22Rv1 (cell line): Measurements from ENCODE around the gene NPB.

Experiments
- H3K27ac ChIP-seq: fragments of 450-650 bp; 2 replicates; pipeline ENCODE4 v1.5.1; 2017
- ZFX ChIP-seq: fragments of 450-650 bp; IDR thresholded peaks from 2 replicates; pipeline ENCODE4 v1.6.1; 2017; ENCODE audit warnings: antibody characterized with exemption, borderline replicate concordance
- TF ChIP-seq, protein P1 (sequence below): fragments of 450-650 bp; IDR thresholded peaks from 2 replicates; pipeline ENCODE4 v1.5.1; 2017; ENCODE audit warnings: mild to moderate bottlenecking

Gene NPB

GRCh38 chr17:81916234-81917001 lies 14.4 kb downstream of the NPB start:
- TF ChIP-seq, protein P1, sequence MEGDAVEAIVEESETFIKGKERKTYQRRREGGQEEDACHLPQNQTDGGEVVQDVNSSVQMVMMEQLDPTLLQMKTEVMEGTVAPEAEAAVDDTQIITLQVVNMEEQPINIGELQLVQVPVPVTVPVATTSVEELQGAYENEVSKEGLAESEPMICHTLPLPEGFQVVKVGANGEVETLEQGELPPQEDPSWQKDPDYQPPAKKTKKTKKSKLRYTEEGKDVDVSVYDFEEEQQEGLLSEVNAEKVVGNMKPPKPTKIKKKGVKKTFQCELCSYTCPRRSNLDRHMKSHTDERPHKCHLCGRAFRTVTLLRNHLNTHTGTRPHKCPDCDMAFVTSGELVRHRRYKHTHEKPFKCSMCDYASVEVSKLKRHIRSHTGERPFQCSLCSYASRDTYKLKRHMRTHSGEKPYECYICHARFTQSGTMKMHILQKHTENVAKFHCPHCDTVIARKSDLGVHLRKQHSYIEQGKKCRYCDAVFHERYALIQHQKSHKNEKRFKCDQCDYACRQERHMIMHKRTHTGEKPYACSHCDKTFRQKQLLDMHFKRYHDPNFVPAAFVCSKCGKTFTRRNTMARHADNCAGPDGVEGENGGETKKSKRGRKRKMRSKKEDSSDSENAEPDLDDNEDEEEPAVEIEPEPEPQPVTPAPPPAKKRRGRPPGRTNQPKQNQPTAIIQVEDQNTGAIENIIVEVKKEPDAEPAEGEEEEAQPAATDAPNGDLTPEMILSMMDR = no peak
- TF ChIP-seq ZFX = no peak
- peak overlapping the region; percentile 74 for H3K27ac ChIP-seq

- H3K27ac ChIP-seq = peak within 1 kb of the TSS; percentile 74
- TF ChIP-seq, protein P1 = peak; percentile 15
- TF ChIP-seq ZFX = no peak
Measured at GRCh38 chr17:81917565-81918332, 15.7 kb downstream of the NPB start, which contains the start of gene SIRT7. Gene SIRT7, minus strand, starts transcription at chr17:81918176. Its CDS starts 45 bp downstream, at chr17:81918131.

DNA sequence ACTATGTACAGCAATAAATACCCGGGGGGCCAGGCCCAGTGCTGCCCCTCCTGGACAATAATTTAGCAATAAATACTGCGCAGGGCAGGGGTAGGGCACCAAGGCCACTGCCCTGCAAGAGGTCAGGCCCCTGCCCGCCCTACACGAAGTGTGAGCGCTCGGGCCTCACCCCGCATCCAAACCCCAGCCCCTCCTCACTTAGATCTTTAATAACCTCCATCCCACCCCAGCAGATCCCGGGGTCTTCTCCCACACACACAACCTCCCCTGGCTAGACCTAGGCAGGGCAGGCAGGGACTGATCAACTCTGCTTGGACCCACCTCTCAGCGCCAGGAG lies 16.3 kb downstream of the NPB start:
- peak overlapping the region; percentile 74 for H3K27ac ChIP-seq

DNA sequence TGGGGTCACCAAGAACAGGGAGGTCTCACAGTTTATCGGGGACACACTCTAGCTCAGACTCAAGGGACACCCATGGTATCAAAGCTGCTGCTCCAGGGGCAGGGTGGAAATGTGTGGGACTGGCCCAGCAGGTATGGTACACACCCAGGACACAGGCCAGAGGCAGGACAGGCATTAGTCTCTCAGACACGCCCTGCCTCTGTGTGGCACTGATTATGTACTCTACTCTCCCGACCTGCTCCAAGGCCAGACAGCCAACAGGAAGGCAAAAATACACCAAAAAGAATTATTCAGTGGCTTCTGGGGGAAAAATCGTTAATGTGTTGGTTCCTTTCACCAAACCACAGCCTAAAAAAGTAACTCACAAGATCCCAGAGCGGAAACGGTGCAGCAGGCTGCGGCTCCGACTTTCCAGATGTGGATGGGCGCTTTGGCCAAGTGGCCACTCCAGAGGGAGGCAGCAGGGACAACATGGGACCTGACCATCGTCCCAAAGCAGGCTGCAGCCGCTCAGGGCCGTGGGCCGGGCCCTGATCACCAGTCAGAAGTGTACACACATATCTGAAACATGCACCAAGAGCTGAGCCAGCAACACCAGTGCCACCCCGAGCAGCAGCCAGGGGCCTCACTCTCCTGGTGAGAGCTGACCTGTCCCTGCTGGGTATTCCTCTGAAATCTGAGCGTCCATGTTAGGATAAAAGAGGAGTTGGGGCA lies 17.0 kb downstream of the NPB start:
- H3K27ac ChIP-seq = peak overlapping the region; percentile 74
- TF ChIP-seq, protein P1 = no peak
- TF ChIP-seq ZFX = no peak

- TF ChIP-seq ZFX = no peak
- TF ChIP-seq, protein P1 = no peak
- peak overlapping the region; percentile 74; the same call in 1 of the 2 replicates for H3K27ac ChIP-seq
Measured at GRCh38 chr17:81920612-81921536, 18.8 kb downstream of the NPB start.

DNA sequence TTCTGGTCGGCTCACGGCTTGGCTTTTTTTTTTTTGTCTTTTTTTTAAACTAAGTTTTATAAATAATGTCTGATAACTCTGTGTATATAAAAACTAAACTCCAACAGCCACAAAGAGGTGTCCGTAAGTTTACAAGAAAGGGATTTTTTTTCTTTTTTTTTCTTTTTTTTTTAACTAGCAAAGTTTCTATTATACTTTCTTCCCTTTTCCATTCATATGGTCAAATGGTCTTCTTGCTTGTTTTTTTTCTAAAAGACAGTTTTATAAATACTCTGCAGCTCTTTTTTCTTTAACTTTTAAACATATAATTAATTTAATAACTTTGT lies 19.5 kb downstream of the NPB start:
- H3K27ac ChIP-seq = no peak overlapping the region
- TF ChIP-seq, protein P1 = no peak
- TF ChIP-seq ZFX = no peak

DNA sequence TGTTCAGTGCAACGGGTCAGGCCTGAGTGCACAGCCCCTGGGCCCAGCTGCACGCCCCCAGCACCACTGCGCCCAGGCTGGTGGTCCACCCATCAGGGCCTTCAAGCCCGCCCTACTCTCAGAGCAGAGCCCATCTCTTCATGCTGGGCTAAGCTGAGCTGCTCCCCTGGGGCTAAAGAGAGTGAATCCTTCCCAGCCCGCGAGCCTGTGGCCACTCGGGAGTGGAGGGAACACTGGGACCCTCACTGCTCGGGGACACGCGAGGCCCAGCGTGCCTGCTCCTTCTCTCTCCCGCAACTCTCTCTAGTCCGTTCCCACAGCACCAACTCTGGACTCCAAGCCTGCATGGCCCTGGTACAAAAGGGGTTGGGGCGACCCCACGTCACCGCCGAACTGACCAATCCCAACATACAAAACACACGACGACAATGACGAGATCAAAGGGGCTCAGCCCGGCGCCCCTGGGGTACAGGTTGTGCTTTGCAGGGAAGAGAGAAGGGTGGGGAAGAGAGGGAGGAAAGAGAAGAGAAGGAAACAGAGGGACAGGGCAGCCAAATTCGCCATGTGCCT lies 20.0 kb downstream of the NPB start:
- H3K27ac ChIP-seq = no peak overlapping the region
- TF ChIP-seq, protein P1 = no peak
- TF ChIP-seq ZFX = no peak
